Nasal cavity respiratory epithelium epithelial cell of viscerocranial mucosa (primary cell): ENCODE measurements around the gene LAPTM5. TPM values are rescaled to one million over a fixed set of nuclear protein-coding genes. Genes with fewer than 3 reads are reported as not detected.

Experiments
- total RNA-seq: library from RNA; depleted of rRNA; stranded (reverse); fragments of >200 nt; gene quantifications from 2 replicates; pipeline ENCODE4 v1.2.3, GENCODE V29; 2014

The LAPTM5 gene, protein sequence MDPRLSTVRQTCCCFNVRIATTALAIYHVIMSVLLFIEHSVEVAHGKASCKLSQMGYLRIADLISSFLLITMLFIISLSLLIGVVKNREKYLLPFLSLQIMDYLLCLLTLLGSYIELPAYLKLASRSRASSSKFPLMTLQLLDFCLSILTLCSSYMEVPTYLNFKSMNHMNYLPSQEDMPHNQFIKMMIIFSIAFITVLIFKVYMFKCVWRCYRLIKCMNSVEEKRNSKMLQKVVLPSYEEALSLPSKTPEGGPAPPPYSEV
- total RNA-seq = under 0.01 and 0.14 TPM in 2 replicates

GRCh38 chr1:30757352-30758120, at the start of gene LAPTM5:
TSS of gene LAPTM5 (minus strand) at chr1:30757774. CDS start at chr1:30757745, 29 bp downstream.

GRCh38 chr1:30723331-30723755, 34.2 kb downstream of the LAPTM5 start, which contains the start of gene MATN1:
TSS of gene MATN1 (minus strand) at chr1:30723585. CDS start at chr1:30723551, 34 bp downstream.

Other genes with a start within 250 kb of the LAPTM5 start
- gene MATN1, start 34.2 kb downstream of the LAPTM5 start, total RNA-seq = not detected in 2 replicates
- 2.7 and 10.7 TPM in 2 replicates for gene SDC3, start 151.0 kb upstream of the LAPTM5 start, total RNA-seq